GM12801 (cell line): ENCODE data around the gene DNAJA3.

Experiments
- TF ChIP-seq, protein P1 (sequence below): IDR thresholded peaks from one replicate; pipeline ENCODE4 v1.5.1; 2011; ENCODE audit warnings: control low read depth; ENCODE audit not compliant: insufficient read length; ENCODE audit errors: extremely low read depth

Gene DNAJA3

DNA sequence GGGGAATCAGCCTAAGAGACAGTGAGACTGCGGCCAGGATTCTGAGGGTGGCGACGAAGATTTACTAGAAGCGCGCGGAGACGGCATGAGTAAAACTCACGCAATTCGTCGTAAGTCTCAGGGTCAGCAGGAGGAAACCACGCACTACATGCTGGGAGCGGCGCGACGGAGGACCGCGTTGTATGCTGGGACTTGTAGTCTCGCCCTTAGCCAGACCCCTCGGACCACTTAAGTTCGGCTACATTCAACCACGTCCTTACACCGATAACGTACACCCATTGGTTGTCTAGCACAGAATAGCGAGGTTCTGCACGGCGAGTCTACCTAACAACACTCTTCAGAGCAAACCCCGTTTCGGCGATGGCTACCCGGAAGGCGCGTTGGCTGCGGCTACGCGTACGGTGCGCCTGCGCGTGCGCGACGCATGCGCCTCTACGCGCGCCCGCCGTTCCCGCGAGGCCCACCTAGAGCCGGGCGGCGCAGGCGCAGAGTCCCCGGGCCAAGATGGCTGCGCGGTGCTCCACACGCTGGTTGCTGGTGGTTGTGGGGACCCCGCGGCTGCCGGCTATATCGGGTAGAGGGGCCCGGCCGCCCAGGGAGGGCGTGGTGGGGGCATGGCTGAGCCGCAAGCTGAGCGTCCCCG, at the start of gene DNAJA3:
Gene DNAJA3, plus strand, starts transcription at position 491 of the 643 bp plus-strand sequence. Its CDS starts 14 bp downstream, at position 505.
- TF ChIP-seq, protein P1, sequence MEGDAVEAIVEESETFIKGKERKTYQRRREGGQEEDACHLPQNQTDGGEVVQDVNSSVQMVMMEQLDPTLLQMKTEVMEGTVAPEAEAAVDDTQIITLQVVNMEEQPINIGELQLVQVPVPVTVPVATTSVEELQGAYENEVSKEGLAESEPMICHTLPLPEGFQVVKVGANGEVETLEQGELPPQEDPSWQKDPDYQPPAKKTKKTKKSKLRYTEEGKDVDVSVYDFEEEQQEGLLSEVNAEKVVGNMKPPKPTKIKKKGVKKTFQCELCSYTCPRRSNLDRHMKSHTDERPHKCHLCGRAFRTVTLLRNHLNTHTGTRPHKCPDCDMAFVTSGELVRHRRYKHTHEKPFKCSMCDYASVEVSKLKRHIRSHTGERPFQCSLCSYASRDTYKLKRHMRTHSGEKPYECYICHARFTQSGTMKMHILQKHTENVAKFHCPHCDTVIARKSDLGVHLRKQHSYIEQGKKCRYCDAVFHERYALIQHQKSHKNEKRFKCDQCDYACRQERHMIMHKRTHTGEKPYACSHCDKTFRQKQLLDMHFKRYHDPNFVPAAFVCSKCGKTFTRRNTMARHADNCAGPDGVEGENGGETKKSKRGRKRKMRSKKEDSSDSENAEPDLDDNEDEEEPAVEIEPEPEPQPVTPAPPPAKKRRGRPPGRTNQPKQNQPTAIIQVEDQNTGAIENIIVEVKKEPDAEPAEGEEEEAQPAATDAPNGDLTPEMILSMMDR, result no peak

- TF ChIP-seq, protein P1, result no peak
Measured at GRCh38 chr16:4376126-4376892, 49.4 kb upstream of the DNAJA3 start.

DNA sequence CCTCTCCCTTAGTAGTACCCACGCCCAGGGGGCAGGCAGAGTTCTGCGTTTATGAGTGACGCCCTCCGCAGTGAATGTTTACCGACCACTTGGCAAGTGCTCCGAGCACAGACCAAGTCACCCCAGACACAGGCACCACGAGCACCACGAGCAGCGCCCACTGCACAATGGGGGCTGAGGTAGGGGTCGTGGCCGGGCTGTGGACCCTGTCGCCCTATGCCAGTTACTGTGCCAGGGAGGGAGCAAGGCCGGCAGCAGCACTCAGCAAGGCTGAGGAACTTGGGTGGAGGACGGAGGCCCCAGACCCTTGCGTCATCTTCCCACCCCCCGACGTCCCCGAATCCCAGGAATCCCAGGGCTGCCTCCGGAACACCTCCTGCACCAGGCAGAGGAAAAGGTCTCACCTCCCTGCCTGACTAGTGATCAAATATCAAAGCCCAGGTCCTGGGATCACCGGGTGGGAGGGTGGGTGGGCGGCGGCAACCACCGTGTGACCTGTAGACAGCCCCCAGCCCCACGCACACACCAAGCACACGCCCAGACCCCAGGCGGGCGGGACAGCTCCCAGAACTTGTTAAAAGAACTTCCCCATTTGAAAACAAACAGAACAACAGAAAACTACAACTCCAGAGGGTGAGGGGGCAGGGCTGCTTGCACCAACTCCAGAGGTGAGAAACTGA, 48.6 kb upstream of the DNAJA3 start:
- TF ChIP-seq, protein P1, result no peak

GRCh38 chr16:4377573-4378154, 48.0 kb upstream of the DNAJA3 start:
- TF ChIP-seq, protein P1, result no peak

GRCh38 chr16:4378161-4378666, 47.5 kb upstream of the DNAJA3 start:
- TF ChIP-seq, protein P1, result no peak

GRCh38 chr16:4378999-4379690, 46.5 kb upstream of the DNAJA3 start:
- TF ChIP-seq, protein P1, result no peak
